RKO (cell line): ENCODE data around the gene ZNF566.
"Not testable (repeated sequence)": the region's sequence is repeated elsewhere in the genome, so short reads cannot be mapped to it uniquely, and the experiment has no call there.

Experiments
- DNase-seq: peaks from one replicate; pipeline ENCODE4 v3.0.0-alpha.2; 2016; ENCODE audit warnings: low spot score

The ZNF566 gene

DNA sequence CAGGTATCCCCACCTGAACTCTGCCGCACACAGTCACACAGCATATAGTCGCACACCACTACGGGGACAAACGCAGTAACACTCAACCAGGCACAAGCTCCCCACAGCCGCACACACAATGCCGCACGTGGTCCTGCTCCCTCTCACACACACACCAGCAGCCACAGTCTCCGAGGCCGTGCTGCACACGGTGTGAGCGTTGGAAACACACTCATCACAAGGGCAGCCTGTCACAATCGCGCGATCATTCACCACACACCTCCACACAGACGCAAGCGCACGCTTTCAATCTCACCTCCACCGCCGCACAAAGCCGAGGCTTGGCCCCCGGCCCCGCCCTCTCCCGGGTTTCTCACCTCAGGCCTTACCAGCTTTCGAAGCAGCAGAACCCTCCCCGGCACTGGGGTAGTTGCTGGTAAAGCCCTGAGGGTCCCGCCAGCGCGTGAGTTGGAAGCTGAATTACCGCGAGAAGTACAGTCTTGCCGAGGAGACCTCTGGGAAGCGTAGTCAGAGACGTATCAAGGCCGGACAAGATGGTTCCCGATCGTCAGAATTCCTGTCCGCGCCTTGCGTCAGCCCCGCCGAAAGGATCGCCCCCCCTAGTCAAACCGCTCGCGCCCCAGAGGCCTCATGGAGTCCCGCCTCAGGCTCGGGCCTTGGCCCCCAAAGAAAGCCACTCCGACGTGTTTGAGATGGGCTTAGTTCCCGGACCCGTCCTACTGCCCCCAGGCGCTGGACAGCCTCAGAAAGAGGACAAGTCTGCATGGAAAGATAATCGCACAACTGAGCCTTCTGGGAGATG is at the start of gene ZNF566:
TSS of gene ZNF566 (minus strand) at position 444 of the 802 bp plus-strand sequence. CDS start 13,004 bp downstream, outside the sequence.
- peak; percentile 98 for DNase-seq

- DNase-seq = peak; percentile 64
These were observed 39.7 kb upstream of the ZNF566 start for GRCh38 chr19:36528921-36529518.

GRCh38 chr19:36528194-36528920 is 39.0 kb upstream of the ZNF566 start, which contains the start of gene ZNF260:
Gene ZNF260 (minus strand): TSS chr19:36528271. CDS start chr19:36515238, 13,033 bp downstream.
- peak; percentile 97 for DNase-seq

GRCh38 chr19:36527873-36528193 is 38.5 kb upstream of the ZNF566 start:
- no peak for DNase-seq

GRCh38 chr19:36527341-36527740 is 38.0 kb upstream of the ZNF566 start:
- peak; percentile 42 for DNase-seq

DNA sequence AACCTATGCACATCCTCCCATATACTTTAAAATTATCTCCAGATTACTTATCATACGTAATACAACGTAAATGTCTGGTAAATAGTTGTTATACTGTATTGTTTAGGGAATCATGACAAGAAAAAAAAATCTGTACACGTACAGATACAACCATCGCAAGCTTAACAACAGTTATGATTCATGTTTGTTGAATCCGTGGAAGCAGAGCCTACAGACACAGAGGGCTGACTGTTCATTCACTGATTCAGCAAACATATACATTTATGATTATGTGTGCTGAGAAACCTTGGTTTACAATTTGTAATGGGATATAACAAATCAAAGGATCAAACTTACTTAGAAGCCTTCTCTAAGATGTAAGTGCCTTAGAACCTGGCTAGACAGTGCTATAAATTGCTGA is 37.2 kb upstream of the ZNF566 start:
- DNase-seq = peak; percentile 79

DNA sequence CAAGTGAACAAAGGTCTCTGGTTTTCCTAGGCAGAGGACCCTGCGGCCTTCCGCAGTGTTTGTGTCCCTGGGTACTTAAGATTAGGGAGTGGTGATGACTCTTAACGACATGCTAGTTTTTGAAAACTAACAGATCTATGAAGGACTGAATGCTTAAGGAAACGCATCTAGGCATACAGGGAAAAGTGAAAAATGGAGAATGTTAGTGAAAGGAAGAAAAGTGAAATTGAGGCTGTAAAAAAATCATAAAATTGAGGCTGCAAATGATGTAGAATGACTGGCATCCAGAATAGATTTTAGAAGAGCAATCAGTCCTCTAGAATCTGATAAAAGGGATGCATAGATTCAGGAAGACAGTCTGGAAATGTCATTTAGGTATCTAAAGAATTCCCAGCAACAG is 35.3 kb upstream of the ZNF566 start:
- DNase-seq = no peak

DNA sequence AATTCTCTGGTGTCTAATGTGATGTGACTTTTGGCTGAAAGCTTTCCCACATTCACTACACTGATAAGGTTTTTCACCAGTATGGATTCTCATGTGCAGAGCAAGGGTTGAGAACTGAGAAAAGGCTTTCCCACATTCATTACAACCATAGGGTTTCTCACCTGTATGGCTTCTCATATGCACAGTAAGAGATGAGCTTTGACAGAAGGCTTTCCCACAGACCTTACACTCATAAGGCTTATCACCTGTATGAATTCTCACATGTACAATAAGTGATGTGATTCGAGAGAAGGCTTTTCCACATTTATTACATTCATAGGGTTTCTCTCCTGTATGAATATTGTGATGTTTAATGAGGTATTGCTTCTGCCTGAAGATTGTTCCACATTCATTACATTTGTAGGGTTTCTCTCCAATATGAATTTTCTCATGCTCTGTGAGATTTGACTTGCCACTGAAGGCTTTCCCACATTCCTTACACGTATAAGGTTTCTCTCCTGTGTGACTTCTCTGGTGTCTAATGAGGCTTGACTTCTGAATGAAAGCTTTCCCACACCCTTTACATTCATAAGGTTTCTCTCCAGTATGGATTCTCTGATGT is 24.8 kb upstream of the ZNF566 start:
- DNase-seq = no peak

DNA sequence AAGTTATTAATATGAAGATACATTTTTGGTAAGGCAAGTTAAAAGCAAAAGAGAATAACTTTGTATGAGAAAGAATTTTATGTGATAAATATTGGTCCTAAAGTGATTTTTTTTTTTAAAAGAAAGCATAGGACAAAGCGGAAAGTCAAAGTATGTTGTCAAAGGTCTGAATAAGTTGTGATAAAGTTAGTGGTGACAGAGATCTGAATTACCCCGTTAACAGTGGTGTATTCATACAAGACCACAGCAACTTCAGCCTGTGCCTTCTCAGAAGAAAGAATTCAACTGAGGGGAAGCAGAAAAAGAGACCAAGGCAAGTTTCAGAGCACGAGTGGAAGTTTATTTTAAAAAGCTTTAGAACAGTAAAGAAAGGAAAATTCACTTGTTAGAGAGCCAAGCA is 19.0 kb upstream of the ZNF566 start:
- DNase-seq = no peak

DNA sequence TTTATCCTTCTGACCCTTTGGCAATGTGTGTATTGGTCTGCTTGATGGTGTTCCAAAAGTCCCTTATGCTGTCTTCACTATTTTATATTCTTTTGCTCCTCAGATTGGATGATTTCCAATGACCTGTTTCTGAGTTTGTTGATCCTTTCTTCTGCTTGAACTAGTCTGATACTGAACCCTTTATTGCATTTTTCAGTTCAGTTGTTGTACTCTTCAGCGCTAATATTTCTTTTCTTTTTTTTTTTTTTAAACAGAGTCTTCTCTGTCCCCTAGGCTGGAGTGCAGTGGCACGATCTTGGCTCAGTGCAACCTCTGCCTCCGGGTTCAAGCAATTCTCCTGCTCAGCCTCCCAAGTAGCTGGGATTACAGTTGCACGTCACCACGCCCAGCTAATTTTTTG is 12.6 kb upstream of the ZNF566 start:
- DNase-seq = no peak

- no peak for DNase-seq
These were observed 7.6 kb upstream of the ZNF566 start for GRCh38 chr19:36497001-36497400.

- DNase-seq = peak; percentile 86
These were observed 3.5 kb upstream of the ZNF566 start for GRCh38 chr19:36492689-36493453.

- DNase-seq = not testable (repeated sequence)
These were observed 1.5 kb upstream of the ZNF566 start for GRCh38 chr19:36490846-36491245.

DNA sequence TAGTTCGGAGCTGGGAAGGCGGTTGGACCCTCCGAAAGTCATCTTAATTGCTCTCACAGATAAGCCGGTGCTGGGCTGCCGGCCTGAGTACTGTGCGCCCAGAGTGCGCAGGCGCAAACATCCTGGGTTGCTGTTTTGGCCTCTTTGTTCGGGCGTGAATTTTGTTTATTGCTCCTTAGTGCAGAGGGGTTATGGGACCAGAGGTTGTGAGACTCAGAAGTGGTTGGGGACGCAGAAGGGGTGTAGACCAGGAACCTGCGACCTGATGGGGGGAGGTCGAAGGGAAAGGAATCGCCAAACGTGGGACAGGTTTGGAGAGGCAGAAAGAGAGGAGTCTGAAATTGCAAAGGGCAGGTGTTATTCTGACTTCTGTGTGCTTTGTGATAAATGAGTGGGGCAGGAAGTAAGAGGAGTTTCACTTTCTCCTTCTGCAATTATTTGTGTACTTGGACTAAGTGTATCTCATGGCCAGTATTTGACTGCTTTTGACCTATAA is 607 bp upstream of the ZNF566 start:
- DNase-seq = peak; percentile 97

GRCh38 chr19:36488846-36489117 is 579 bp downstream of the ZNF566 start:
- peak; percentile 47 for DNase-seq

DNA sequence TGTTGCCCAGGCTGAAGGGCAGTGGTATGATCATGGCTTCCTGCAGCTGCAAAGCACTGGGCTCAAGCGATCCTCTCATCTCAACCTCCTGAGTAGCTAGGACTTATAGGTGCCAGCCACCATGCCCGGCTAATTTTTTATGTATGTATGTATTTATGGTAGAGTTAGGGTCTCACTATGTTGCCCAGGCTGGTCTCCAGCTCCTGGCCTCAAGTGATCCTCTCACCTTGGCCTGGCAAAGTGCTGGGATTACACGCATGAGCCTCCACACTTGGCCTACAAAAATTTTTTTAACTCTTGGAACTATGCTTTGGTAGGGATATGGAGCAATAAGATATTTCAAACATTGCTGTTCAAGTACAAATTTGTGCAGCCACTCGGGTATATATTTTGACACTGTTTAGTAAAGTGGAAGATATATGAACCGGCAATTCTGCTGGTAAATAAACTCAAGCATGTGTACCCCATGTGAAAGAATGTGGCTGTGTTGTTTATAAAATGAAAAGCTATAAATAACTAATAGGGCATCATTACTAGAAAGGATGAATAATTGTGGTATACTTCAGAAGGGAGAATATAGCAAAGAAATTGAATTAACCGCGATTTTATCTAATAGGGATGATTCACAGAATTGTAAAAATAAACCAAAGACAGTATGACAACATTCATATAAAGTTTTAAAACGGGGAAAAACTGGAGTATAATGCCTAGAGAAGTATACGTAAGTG is 1.1 kb downstream of the ZNF566 start:
- no peak for DNase-seq

GRCh38 chr19:36483653-36484052 is 5.7 kb downstream of the ZNF566 start:
- no peak for DNase-seq

GRCh38 chr19:36482876-36483275 is 6.5 kb downstream of the ZNF566 start:
- DNase-seq = no peak

GRCh38 chr19:36460046-36460445 is 29.3 kb downstream of the ZNF566 start:
- no peak for DNase-seq

DNA sequence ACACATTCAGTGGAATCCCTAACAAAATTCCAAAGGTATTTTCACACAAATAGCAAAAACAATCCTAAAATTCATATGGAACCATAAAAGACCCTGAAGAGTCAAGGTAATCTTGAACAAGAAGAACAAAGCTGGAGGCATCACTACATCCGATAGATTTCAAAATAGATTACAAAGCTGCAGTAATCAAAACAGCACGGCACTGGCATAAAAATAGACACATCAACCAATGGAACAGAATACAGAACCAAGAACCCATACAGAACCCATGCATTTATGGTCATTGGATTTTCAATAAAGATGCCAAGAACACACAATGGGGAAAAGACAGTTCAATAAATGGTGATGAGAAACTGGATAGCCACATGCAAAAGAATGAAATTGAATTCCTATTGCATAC is 32.5 kb downstream of the ZNF566 start:
- no peak for DNase-seq

DNA sequence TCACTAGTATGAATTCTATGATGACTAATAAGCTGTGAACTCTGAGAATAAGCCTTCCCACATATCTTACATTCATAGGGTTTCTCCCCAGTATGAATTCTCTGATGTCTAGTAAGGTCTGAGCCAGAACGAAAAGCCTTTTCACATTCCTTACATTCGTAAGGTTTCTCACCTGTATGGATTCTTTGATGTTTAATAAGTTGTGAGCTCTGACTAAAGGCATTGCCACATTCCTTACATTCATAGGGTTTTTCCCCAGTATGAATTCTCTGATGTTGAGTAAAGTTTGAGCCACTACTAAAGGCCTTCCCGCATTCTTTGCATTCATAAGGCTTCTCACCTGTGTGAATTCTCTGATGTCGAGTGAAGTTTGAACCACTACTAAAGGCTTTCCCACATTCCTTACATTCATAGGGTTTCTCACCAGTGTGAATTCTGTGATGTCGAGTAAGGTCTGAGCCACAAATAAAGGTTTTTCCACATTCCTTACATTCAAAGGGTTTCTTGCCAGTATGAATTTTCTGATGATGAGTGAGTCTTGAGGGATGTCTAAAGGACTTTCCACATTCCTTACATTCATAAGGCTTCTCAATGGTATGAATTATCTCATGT is 40.2 kb downstream of the ZNF566 start:
- DNase-seq = peak; percentile 40
